ENCODE measurements around the gene ABCF1.

The ABCF1 gene

DNA sequence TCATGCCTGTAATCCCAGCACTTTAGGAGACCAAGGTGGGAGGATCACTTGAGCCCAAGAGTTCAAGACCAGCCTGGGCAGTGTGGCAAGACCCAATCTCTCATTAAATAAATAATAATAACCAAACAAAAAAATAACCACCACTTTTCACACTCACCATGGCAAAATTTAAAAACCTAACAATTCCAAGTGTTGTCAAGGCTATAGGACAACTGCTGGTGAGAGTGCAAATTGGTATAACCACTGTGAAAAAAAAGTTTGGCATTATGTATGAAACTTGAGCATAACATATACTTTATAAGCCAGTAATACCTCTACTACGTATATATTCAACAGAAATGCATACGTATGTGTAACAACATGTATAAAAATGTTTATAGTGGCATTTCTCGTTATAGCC, 10.3 kb upstream of the ABCF1 start:
- DNase-seq: no peak

DNA sequence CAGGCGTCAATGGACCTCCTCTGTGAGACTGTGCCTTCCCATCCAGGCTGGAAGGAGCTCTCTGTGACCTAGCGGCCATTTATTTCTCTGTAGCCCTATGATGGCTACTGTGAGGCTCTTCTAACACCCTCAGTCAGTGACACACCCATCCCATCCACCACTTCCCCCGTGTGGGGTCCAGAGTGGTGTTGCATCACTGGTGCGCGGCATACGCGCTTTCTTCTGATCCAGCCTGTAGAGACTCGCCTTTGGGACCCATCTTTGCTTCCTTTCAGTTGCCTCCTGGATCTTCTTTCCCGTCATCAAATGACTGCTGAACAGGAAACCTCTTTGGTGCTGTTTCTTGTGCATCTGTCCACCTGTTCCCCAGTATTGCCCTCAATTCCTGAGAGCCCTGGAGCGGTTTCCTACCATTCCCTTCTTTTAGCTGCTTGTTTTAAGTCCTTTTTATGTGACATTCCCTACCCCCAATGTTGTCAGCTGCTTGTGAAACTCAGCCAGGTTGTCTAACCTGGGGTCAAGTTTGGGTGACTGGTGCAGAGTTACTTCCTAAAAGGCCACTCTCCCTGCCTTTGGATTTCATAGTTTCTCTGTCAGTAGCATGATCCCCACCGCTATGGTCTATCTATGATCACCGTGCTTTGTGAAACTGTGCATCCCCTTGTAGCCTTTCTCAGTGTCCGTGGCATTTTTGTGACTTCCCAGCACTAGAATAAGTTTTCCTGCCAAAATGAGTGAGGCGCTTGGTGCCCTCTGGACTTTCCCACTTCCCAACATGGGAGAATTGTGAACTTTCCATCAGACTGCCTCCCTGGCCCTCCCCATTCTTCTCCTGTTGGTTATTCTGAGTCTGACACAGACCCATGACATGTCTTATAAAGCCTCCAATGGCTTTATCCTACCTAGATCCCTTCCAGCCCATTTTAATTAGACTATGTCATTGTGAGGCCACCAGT, 8.5 kb upstream of the ABCF1 start:
- DNase-seq: no peak

DNA sequence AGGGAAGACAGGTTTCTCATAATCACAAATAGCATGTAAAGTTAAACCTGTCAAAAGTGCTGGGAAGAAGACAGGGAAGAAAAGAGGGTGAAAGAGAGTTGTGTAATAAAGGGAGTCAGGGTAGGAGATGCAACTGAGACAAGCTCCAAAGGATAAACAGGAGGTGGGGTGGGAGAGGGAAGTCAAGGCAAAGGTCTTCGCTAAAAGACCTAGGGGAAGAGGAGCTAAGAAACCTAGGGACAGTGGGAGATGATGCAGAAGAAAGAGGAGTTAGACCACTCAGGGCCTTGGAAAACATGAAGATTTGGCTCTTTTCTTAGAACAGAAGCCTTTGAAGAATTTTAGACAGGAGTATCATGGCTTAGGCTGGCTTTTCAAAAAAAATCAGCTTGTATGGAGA, 7.1 kb upstream of the ABCF1 start:
- no peak for DNase-seq

DNA sequence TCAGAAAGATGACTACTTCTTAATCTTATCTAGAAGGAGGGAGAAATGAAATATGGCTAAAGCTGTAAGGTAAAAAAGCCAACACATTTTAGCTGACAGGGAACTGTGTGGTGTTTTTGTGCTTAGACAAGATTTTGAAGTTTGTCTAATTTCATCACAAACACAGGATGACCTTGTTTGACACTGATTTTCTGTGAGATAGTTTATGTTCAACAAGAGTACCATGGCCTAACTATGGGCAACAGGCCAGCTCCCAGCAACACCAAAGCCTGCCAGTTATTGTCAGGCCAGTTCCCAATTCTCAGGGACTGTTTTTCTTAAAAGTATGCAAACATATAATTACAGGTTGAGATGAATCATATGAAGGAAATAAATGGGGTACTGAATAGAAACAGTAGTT, 5.5 kb upstream of the ABCF1 start:
- DNase-seq: no peak

DNA sequence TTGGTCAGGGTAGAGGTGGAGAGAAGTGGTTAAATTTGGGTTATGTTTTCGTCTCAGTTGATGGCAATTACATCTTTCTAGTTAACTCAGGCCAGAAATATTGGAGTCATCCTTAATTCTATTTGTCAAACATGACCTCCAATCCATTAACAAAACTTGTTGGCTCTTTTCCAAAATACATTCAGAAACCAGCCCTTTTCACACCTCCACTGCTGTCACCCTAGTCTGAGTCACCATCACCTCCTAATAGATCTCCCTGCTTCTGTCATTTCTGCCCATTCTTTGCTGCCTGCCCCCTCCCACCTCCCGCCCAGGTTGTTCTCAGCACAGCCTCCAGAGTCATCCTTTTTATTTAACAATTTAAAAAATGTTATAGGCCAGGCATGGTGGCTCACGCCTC, 3.0 kb upstream of the ABCF1 start:
- DNase-seq: no peak

DNA sequence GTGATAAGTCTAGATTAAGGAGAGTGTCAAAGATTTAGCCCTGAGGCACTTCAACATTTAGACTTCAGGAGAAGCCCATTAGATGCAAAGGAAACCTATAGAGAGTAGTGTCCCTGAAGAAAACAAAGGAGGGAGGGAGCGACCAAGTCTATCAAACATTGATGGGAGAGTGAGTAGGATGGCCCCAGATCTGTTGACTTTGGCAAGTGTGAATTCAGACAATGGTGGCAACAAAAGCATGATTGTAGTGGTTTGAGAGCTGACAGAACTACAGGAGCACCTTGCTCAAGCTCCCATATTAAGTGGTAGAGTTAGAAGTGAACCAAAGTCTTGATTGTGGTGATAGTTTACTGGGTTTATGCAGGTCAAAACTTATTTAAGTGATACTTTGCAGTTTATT, 979 bp upstream of the ABCF1 start:
- DNase-seq: no peak

DNA sequence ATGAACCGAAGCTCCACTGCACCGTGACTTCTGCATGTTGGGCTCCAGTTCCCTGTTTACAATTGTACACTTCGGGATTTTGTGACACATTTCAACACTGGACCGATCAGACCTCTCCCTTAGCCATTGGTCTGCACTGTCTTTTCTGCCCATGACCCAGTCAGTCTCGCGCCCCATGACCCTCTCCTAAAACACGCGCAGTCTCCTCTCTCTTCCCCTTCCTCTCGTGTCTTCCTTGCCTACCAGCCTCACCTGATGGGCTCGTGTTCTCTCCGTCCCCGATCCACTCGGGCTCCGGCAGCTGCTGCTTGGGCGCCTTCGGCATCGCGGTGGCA, 535 bp upstream of the ABCF1 start:
- DNase-seq: no peak

DNA sequence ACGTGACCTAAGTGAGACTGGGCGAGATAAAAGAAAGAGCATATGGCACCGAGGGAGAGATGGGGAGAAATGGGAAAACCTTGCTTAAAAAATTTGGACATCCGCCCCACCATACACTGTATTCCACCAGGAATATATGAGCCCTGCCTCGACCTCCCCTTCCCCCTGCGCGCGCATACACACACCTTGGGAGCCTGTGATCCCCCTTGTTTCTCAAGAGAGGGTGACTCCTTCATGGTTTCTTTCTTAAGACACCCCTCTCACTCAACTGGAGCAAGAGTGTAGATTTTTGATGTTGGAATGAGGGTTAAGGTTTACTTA, 480 bp downstream of the ABCF1 start:
- DNase-seq: no peak

DNA sequence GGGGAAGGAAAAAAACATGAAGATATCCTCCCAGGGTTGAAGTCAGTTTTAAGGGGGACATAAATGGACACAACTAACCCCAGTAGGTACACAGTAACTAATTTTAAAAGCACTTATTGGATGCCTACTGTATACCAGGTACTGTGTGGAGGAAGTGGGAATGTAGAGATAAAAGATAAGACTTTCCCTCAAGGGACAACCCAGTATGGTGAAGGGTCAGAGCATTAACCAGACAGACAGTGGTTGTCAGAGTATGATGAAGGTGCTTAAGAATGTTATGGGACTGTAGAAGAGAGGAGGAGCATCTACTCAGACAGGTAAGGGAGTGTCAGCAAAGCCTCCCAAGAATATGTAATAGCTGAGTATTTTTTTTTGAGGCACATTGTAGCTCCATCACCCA, 906 bp downstream of the ABCF1 start:
- DNase-seq: no peak

DNA sequence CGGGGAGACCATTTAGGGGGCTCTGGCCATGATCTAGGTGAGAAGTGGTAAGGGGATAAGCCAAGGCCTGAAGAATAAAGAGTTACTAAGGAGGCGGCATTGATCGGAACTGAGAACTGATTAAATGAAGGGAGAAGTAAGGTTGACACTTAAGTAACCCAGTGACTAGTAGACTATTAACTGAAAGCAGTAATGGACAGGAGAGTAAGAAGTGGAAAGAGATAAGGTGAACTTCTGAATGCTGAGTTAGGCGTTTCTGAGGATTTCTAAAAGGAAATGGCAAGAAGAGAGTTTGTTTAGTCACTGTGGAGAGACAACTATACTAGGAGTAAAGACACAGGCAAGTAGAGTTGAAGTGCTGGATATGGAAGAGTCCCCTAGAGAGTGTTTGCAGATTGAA, 1.9 kb downstream of the ABCF1 start:
- DNase-seq: no peak

DNA sequence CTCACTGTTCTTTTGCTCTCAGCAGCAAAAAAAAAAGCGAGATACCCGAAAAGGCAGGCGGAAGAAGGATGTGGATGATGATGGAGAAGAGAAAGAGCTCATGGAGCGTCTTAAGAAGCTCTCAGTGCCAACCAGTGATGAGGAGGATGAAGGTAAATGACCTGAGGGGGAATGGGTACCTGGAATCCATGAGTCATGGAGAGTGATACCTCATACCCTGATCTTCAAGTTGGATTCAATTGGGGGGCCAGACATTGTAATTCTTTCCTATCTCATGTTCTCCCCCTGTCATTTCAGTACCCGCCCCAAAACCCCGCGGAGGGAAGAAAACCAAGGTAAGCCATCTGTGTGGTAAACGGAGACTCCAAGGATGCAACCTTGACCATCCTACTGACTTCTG, 6.8 kb downstream of the ABCF1 start:
- DNase-seq: no peak

DNA sequence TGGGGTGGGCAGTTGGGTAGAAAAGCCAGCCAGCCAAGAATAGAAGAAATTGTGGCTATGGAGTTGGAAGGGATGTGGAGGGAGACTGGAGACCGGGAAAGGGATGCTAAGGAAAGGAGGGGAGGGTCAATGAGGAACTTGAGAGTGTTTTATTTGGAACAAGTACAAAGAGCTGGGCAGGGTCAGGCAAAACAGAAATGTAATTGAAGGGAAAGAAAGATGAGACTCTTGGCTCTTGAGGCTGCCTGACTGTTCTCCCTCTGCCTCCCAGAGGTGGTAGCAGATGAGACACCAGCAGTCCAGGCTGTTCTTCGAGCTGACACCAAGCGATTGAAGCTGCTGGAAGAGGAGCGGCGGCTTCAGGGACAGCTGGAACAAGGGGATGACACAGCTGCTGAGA, 12.7 kb downstream of the ABCF1 start:
- DNase-seq: no peak

DNA sequence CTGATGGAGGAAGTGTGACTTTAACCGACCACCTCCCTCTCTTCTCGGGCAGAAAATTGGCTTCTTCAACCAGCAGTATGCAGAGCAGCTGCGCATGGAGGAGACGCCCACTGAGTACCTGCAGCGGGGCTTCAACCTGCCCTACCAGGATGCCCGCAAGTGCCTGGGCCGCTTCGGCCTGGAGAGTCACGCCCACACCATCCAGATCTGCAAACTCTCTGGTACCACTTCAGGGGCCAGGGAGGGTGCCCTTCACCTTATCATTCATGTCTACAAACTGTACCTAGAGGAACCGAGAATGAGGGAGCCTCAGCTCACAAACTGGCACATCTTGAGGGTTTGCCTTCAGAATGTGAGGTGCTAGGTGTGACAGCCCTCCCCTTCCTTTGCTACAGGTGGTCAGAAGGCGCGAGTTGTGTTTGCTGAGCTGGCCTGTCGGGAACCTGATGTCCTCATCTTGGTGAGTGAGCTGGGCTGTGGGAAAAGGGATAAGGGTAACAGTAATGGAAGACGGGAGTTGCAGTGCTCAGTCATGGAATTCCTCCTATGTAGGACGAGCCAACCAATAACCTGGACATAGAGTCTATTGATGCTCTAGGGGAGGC, 18.6 kb downstream of the ABCF1 start:
- DNase-seq: no peak

DNA sequence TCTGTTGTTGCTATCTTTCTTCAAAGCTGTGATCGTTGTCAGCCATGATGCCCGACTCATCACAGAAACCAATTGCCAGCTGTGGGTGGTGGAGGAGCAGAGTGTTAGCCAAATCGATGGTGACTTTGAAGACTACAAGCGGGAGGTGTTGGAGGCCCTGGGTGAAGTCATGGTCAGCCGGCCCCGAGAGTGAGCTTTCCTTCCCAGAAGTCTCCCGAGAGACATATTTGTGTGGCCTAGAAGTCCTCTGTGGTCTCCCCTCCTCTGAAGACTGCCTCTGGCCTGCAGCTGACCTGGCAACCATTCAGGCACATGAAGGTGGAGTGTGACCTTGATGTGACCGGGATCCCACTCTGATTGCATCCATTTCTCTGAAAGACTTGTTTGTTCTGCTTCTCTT, 19.3 kb downstream of the ABCF1 start:
- no peak for DNase-seq

DNA sequence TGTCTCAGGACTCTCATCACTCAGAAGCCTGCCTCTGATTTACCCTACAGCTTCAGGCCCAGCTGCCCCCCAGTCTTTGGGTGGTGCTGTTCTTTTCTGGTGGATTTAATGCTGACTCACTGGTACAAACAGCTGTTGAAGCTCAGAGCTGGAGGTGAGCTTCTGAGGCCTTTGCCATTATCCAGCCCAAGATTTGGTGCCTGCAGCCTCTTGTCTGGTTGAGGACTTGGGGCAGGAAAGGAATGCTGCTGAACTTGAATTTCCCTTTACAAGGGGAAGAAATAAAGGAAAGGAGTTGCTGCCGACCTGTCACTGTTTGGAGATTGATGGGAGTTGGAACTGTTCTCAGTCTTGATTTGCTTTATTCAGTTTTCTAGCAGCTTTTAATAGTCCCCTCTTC, 19.8 kb downstream of the ABCF1 start:
- no peak for DNase-seq

DNA sequence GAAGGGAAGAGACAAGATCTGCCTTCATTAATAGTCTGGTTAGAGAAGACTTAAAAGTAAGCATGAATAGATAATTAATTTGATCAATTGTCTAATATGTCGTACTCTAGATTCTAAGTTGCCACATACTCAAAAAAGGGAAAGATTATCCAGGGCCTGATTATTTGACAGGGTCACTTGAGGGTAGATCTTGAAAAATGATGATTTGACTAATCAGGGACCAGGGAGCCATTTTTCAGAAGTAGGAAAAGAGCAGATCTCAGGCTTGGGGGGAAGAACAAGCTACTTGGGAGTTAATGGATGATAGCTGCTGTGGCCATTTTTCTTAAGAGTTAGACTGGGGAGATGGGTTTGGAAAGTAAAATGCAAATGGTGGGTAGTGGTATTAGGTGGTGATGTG, 21.0 kb downstream of the ABCF1 start:
- DNase-seq: no peak

DNA sequence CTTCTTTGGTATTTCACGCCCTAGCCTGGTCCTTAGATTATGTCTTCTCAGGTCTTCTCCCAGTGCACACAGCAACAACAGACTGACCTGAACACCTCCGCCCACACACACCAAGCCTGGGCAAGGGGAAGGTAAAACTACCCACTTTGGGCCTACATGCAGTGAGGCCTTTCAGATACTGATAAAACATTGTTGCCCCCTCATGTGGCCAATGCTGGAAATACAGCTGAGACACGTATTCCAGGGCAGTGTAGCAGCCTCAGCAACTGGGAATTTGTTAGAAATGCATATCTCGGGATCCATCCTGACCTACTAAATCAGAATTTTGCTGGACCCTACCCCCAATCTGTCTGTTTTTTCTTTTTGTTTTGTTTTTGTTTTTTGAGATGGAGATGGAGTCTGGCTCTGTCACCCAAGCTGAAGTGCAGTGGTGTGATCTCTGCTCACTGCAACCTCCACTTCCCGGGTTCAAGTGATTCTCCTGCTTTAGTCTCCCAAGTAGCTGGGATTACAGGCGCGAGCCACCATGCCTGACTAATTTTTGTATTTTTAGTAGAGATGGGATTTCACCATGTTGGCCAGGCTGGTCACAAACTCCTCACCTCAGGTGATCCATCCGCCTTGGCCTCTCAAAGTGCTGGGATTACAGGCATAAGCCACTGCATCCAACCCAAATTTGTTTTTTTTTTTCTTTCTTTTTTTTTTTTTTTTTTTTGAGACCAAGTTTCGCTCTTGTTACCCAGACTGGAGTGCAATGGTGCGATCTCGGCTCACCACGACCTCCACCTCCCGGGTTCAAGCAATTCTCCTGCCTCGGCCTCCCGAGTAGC, 26.3 kb downstream of the ABCF1 start:
- DNase-seq: peak; percentile 34 to 70 (median 62)

DNA sequence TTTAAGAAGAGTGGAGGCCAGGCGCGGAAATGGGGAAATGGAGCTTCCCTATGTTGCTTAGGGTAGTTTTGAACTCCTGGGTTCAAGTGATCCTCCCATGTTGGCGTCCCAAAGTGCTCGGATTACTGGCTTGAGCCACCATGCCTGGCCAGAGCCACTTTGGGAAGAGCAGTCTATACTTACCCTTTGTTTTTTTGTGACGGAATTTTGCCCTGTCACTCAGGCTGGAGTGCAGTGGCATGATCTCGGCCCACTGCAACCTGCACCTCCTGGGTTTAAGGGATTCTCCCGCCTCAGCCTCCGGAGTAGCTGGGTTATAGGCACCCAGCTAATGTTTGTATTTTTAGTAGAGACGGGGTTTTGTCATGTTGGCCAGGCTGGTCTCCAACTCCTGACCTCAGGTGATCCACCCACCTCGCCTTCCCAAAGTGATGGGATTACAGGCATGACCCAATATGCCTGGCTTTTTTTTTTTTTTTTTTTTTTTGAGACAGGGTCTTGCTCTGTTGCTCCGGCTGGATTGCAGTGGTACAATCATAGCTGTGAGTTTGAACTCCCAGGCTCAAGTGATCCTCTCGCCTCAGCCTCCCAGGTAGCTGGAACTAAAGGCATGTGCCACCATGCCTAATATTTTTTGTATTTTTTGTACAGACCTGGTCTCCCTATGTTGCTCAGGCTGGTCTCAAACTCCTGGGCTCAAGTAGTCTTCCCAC, 27.8 kb downstream of the ABCF1 start:
- no peak for DNase-seq

DNA sequence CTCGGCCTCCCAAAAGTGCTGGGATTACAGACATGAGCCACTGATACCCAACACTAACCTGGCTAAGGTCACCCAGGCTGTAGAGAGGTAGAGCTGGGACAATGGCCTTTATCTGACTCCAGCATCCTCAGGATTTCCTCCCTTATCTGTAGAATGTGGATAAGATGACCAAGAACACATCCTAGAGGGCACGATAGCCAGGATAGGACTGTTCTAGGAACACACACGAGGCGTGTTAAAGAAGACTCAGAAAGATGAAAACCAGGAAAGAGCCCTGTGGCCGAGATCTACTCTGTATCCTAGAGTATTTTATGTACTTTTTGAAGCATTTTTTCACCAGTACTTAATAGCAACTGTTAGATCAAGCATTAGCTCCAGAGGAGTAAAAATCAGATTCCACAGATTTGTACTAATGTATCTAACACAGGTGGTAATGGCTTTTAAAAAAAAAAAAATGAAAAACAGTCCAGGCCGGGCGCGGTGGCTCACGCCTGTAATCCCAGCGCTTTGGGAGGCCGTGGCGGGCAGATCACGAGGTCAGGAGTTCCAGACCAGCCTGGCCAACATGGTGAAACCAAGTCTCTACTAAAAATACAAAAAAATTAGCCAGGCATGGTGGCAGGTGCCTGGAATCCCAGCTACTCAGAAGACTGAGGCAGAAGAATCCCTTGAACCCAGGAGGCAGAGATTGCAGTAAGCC, 28.5 kb downstream of the ABCF1 start:
- no peak for DNase-seq

DNA sequence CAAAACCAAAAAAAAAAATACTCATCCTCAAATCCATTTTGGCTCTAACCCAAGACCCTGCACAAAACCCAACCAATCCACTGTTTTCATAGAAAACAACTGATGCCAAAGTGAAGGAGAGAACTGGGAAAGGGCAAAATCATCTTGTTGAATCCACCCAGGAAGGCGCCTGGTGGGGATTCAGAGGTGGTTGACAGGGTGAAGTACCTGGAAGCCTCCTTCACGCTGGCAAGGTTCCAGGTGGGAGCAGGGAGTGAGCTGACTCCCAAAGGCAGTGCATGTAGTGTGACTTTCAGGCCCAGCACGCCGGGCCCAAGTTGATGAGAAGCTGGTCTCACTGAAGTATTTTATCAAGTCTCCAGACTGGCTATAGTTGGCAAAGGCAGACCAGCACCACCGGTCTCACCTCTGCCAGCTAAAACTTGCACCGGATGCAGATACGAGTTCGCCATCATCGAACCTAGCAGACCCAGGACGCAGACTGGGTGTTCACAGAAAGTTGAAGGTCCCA, 29.3 kb downstream of the ABCF1 start:
- no peak for DNase-seq

DNA sequence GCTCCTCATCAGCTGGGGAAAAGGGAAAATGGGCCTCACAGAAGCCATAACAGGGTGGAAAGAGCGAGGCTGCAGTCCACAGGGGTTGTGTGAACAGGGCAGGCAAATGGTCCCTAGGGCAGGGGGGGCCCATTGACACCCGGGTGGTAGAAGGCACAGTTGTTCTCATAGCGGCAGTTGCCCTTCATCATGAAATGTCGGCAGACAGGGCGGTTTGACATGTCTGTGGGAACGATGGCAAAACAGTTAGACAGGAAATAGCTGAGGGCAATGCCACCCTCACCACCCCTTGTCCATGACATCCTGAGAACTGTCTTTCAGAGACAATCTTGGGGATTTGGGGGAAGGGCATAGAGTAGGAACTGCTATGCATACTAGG, 30.2 kb downstream of the ABCF1 start:
- no peak for DNase-seq

DNA sequence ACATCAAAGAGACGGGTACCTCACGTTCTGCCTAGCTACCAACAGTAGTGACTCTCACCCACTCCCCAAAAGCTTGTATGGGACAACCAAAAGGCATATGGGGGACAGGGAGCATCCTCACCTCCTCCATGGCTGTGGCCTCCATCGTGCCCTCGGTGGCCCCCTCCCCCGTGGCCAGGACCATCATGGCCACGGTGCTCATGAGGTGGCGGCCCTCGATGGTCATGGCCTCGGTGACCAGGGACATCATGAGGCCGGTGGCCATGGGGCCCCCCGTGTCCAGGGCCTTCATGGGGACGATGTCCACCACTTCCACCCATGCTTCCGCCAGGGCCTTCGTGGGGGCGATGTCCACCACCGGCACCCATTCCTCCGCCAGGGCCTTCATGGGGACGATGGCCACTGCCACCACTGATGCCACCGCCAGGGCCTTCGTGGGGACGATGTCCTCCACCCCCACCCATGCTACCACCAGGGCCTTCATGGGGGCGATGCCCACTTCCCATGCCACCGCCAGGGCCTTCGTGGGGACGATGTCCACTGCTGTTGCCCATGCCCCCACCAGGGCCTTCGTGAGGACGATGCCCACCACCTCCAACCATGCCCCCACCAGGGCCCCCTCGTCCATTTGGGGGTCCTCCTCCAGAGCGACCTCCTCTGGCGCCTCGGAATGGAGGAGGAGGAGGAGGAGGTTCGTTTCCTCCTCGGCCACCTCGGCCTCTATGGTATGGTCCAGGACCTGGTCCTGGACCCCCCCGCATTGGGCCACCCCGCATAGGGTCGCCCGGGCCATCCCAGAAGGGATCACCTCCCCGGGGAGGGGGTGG, 30.8 kb downstream of the ABCF1 start:
- DNase-seq: no peak
